GM21390 (cell line): ENCODE measurements around the gene CACNB2.
A peak's percentile ranks its signal among the peaks of the same experiment; 100 is the strongest.

ENCODE experiments used
- ATAC-seq: cut with Tn5 transposase; IDR thresholded peaks from one replicate; pipeline ENCODE4 v1.9.1; 2021; ENCODE audit not compliant: unreplicated experiment

CACNB2 gene

GRCh38 chr10:18278181-18278580 is 138.0 kb downstream of the CACNB2 start:
- ATAC-seq: no peak

- ATAC-seq: no peak
Observed at GRCh38 chr10:18279173-18279572, 138.9 kb downstream of the CACNB2 start.

GRCh38 chr10:18282094-18282493 is 141.9 kb downstream of the CACNB2 start:
- ATAC-seq: no peak

GRCh38 chr10:18290651-18291313 is 150.6 kb downstream of the CACNB2 start:
- no peak for ATAC-seq

GRCh38 chr10:18293536-18294510 is 153.6 kb downstream of the CACNB2 start:
- no peak for ATAC-seq

- ATAC-seq: no peak
Observed at GRCh38 chr10:18294633-18295032, 154.4 kb downstream of the CACNB2 start.

- no peak for ATAC-seq
Observed at GRCh38 chr10:18297659-18298058, 157.4 kb downstream of the CACNB2 start.

- no peak for ATAC-seq
Observed at GRCh38 chr10:18298256-18298655, 158.0 kb downstream of the CACNB2 start.

- ATAC-seq: no peak
Observed at GRCh38 chr10:18303851-18304801, 163.9 kb downstream of the CACNB2 start.

GRCh38 chr10:18306031-18306430 is 165.8 kb downstream of the CACNB2 start:
- no peak for ATAC-seq

GRCh38 chr10:18308600-18308999 is 168.4 kb downstream of the CACNB2 start:
- ATAC-seq: no peak

- ATAC-seq: no peak
Observed at GRCh38 chr10:18310761-18311160, 170.5 kb downstream of the CACNB2 start.

GRCh38 chr10:18312374-18313139 is 172.3 kb downstream of the CACNB2 start:
- peak; percentile 91 for ATAC-seq

GRCh38 chr10:18313140-18313530 is 172.9 kb downstream of the CACNB2 start:
- ATAC-seq: no peak

- ATAC-seq: no peak
Observed at GRCh38 chr10:18313626-18314025, 173.4 kb downstream of the CACNB2 start.

GRCh38 chr10:18319628-18320027 is 179.4 kb downstream of the CACNB2 start:
- ATAC-seq: no peak

GRCh38 chr10:18321371-18321770 is 181.1 kb downstream of the CACNB2 start:
- no peak for ATAC-seq

- no peak for ATAC-seq
Observed at GRCh38 chr10:18323916-18324315, 183.7 kb downstream of the CACNB2 start.

GRCh38 chr10:18325410-18325809 is 185.2 kb downstream of the CACNB2 start:
- ATAC-seq: no peak

- no peak for ATAC-seq
Observed at GRCh38 chr10:18325889-18326531, 185.8 kb downstream of the CACNB2 start.
